SK-N-MC (cell line): Measurements from ENCODE around the gene RNF125.

Source experiments
- FOXP2 ChIP-seq: optimal IDR thresholded peaks from 2 replicates; pipeline ENCODE3; 2011; ENCODE audit warnings: mild to moderate bottlenecking, moderate library complexity; ENCODE audit not compliant: insufficient read depth; ENCODE audit errors: extremely low read length, control extremely low read depth
- POLR2AphosphoS5 ChIP-seq: IDR thresholded peaks from 2 replicates; pipeline ENCODE4 v1.6.1; 2012; ENCODE audit warnings: mild to moderate bottlenecking, low read depth, low read length, borderline replicate concordance

- TF ChIP-seq POLR2AphosphoS5 (no peak), FOXP2 (no peak)
Measured at GRCh38 chr18:32111706-32112105, 93.1 kb downstream of the RNF125 start.
